HG02623 (cell line): ENCODE data around the gene DOCK2.

Experiments used
- ATAC-seq: cut with Tn5 transposase; IDR thresholded peaks from one replicate; pipeline ENCODE4 v1.9.1; 2021; ENCODE audit warnings: moderate library complexity; ENCODE audit not compliant: unreplicated experiment

DOCK2 gene

GRCh38 chr5:169889572-169889971 lies 252.5 kb downstream of the DOCK2 start:
- ATAC-seq: no peak

GRCh38 chr5:169893010-169893409 lies 255.9 kb downstream of the DOCK2 start:
- no peak for ATAC-seq

GRCh38 chr5:169893571-169893970 lies 256.5 kb downstream of the DOCK2 start:
- ATAC-seq: no peak

- ATAC-seq: no peak
Observed at GRCh38 chr5:169895926-169896325, 258.9 kb downstream of the DOCK2 start.

GRCh38 chr5:169897481-169897880 lies 260.4 kb downstream of the DOCK2 start:
- no peak for ATAC-seq

GRCh38 chr5:169901896-169902295 lies 264.8 kb downstream of the DOCK2 start:
- ATAC-seq: no peak

GRCh38 chr5:169904059-169904458 lies 267.0 kb downstream of the DOCK2 start:
- no peak for ATAC-seq

- ATAC-seq: no peak
Observed at GRCh38 chr5:169904508-169904907, 267.4 kb downstream of the DOCK2 start.

GRCh38 chr5:169905017-169905416 lies 267.9 kb downstream of the DOCK2 start:
- no peak for ATAC-seq

- no peak for ATAC-seq
Observed at GRCh38 chr5:169906745-169907649, 269.9 kb downstream of the DOCK2 start.

- no peak for ATAC-seq
Observed at GRCh38 chr5:169908864-169909263, 271.8 kb downstream of the DOCK2 start.

- ATAC-seq: no peak
Observed at GRCh38 chr5:169909945-169910344, 272.9 kb downstream of the DOCK2 start.

- ATAC-seq: no peak
Observed at GRCh38 chr5:169910393-169910792, 273.3 kb downstream of the DOCK2 start.

GRCh38 chr5:169911448-169912212 lies 274.6 kb downstream of the DOCK2 start:
- no peak for ATAC-seq

GRCh38 chr5:169913479-169913878 lies 276.4 kb downstream of the DOCK2 start:
- ATAC-seq: no peak

GRCh38 chr5:169914766-169915165 lies 277.7 kb downstream of the DOCK2 start:
- no peak for ATAC-seq

- ATAC-seq: no peak
Observed at GRCh38 chr5:169917500-169917899, 280.4 kb downstream of the DOCK2 start.

- ATAC-seq: no peak
Observed at GRCh38 chr5:169918228-169918627, 281.2 kb downstream of the DOCK2 start.

- ATAC-seq: no peak
Observed at GRCh38 chr5:169920474-169920873, 283.4 kb downstream of the DOCK2 start.

GRCh38 chr5:169921384-169921783 lies 284.3 kb downstream of the DOCK2 start:
- no peak for ATAC-seq

- ATAC-seq: no peak
Observed at GRCh38 chr5:169921949-169922348, 284.9 kb downstream of the DOCK2 start.

- no peak for ATAC-seq
Observed at GRCh38 chr5:169922474-169922873, 285.4 kb downstream of the DOCK2 start.
